Measurements from ENCODE around the gene TTLL8.

Gene TTLL8

GRCh38 chr22:50058061-50058905 lies at the start of gene TTLL8:
TSS of gene TTLL8 (minus strand) at chr22:50058298.
- TF ChIP-seq, protein P1, sequence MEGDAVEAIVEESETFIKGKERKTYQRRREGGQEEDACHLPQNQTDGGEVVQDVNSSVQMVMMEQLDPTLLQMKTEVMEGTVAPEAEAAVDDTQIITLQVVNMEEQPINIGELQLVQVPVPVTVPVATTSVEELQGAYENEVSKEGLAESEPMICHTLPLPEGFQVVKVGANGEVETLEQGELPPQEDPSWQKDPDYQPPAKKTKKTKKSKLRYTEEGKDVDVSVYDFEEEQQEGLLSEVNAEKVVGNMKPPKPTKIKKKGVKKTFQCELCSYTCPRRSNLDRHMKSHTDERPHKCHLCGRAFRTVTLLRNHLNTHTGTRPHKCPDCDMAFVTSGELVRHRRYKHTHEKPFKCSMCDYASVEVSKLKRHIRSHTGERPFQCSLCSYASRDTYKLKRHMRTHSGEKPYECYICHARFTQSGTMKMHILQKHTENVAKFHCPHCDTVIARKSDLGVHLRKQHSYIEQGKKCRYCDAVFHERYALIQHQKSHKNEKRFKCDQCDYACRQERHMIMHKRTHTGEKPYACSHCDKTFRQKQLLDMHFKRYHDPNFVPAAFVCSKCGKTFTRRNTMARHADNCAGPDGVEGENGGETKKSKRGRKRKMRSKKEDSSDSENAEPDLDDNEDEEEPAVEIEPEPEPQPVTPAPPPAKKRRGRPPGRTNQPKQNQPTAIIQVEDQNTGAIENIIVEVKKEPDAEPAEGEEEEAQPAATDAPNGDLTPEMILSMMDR (IDR thresholded peaks at IDR 0.05; ENCODE audit: low read depth, low read length) = no peak
- TF ChIP-seq POLR2A (IDR thresholded peaks at IDR 0.05; ENCODE audit: extremely low read depth, insufficient read length) (no peak), MYC (IDR thresholded peaks at IDR 0.05; ENCODE audit: low read depth, low read length) (no peak)
- TF ChIP-seq, protein P2, sequence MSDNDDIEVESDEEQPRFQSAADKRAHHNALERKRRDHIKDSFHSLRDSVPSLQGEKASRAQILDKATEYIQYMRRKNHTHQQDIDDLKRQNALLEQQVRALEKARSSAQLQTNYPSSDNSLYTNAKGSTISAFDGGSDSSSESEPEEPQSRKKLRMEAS (IDR thresholded peaks at IDR 0.05; ENCODE audit: low read depth, low read length) = no peak
- DNase-seq (ENCODE audit: low read depth) = no peak
- H3K4me3 ChIP-seq (ENCODE audit: low read depth, low read length) = no peak within 1 kb of the TSS

- no peak overlapping the region for H3K4me3 ChIP-seq (ENCODE audit: low read depth, low read length)
- TF ChIP-seq MYC (IDR thresholded peaks at IDR 0.05; ENCODE audit: low read depth, low read length) = no peak
- TF ChIP-seq, protein P1 (IDR thresholded peaks at IDR 0.05; ENCODE audit: low read depth, low read length) = no peak
- TF ChIP-seq POLR2A (IDR thresholded peaks at IDR 0.05; ENCODE audit: extremely low read depth, insufficient read length) = no peak
- TF ChIP-seq, protein P2 (IDR thresholded peaks at IDR 0.05; ENCODE audit: low read depth, low read length) = no peak
- no peak for DNase-seq (ENCODE audit: low read depth)
Measured at GRCh38 chr22:50107529-50107928, 49.4 kb upstream of the TTLL8 start.

- no peak overlapping the region for H3K4me3 ChIP-seq (ENCODE audit: low read depth, low read length)
- TF ChIP-seq MYC (IDR thresholded peaks at IDR 0.05; ENCODE audit: low read depth, low read length) = no peak
- TF ChIP-seq, protein P2 (IDR thresholded peaks at IDR 0.05; ENCODE audit: low read depth, low read length) = peak; percentile 80
- TF ChIP-seq POLR2A (IDR thresholded peaks at IDR 0.05; ENCODE audit: extremely low read depth, insufficient read length) = no peak
- TF ChIP-seq, protein P1 (IDR thresholded peaks at IDR 0.05; ENCODE audit: low read depth, low read length) = no peak
- DNase-seq (ENCODE audit: low read depth) = no peak
Measured at GRCh38 chr22:50105208-50106100, 47.4 kb upstream of the TTLL8 start.

DNA sequence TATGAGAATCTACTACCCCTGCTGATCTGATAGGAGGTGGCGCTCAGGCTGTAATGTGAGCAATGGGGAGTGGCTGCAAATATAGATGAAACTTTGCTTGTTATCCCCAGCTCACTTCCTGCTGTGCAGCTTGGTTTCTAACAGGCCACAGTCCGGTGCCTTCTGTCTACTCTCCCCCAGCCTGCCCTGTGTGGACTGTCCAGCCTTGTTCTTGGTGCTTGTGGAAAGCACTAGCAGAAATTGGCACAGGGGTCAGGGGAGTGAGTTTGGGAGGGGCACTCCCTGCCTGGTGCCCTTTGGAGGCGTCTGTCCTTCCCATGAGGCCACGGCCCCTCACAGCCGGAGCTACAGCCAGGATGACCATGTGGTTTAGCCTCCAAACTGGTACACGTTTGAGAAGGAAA lies 46.0 kb upstream of the TTLL8 start:
- peak; percentile 39 for DNase-seq (ENCODE audit: low read depth)
- H3K4me3 ChIP-seq (ENCODE audit: low read depth, low read length) = no peak overlapping the region
- TF ChIP-seq POLR2A (IDR thresholded peaks at IDR 0.05; ENCODE audit: extremely low read depth, insufficient read length) (peak; percentile 30), MYC (IDR thresholded peaks at IDR 0.05; ENCODE audit: low read depth, low read length) (no peak)
- TF ChIP-seq, protein P2 (IDR thresholded peaks at IDR 0.05; ENCODE audit: low read depth, low read length) = peak; percentile 12; the same call in 1 of the 2 replicates

DNA sequence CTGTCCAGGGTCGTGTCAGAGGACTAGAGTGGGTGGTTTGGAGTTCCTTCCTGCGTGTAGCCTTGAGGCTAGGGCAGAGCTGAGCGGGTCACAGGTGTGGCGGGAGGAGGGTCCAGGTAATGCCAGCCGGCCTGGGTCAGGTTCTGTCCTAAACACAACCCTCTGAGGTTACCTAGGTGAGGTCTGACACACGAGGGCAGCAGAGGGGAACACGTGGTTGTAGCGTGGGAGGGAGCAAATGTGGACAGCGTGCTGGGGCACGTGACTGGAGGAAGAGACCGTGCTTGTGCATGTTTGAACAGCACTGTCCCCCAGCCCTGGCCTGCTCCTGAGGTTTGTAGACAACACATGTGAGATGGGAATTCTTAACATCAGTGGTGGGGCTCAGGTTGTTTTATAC lies 44.8 kb upstream of the TTLL8 start:
- peak; percentile 43 for DNase-seq (ENCODE audit: low read depth)
- TF ChIP-seq, protein P1 (IDR thresholded peaks at IDR 0.05; ENCODE audit: low read depth, low read length) = no peak
- TF ChIP-seq, protein P2 (IDR thresholded peaks at IDR 0.05; ENCODE audit: low read depth, low read length) = peak; percentile 95
- TF ChIP-seq POLR2A (IDR thresholded peaks at IDR 0.05; ENCODE audit: extremely low read depth, insufficient read length) = no peak
- peak; percentile 81 for TF ChIP-seq MYC (IDR thresholded peaks at IDR 0.05; ENCODE audit: low read depth, low read length)
- no peak overlapping the region for H3K4me3 ChIP-seq (ENCODE audit: low read depth, low read length)
